MG63 (cell line): ENCODE measurements around the gene CCDC185. TPM values are rescaled to one million over a fixed set of nuclear protein-coding genes. Genes with fewer than 3 reads are reported as not detected.

Source experiments
- DNase-seq: peaks from one replicate; pipeline ENCODE4 v3.0.0-alpha.2; 2020
- H3K27me3 ChIP-seq: fragments of 250-450 bp; sonication (Bioruptor Pico); 2 replicates; pipeline ENCODE4 v1.5.1; 2020; ENCODE audit warnings: mild to moderate bottlenecking, moderate library complexity
- H3K36me3 ChIP-seq: fragments of 250-450 bp; sonication (Bioruptor Pico); 2 replicates; pipeline ENCODE4 v1.5.1; 2020; ENCODE audit warnings: mild to moderate bottlenecking, moderate library complexity
- H3K4me3 ChIP-seq: fragments of 250-450 bp; sonication (Bioruptor Pico); 2 replicates; pipeline ENCODE4 v1.5.1; 2020; ENCODE audit warnings: mild to moderate bottlenecking, moderate library complexity
- H3K9me3 ChIP-seq: fragments of 250-450 bp; sonication (Bioruptor Pico); 2 replicates; pipeline ENCODE4 v1.5.1; 2020; ENCODE audit warnings: mild to moderate bottlenecking, moderate library complexity
- total RNA-seq: library from RNA; depleted of rRNA; stranded (reverse); fragments of >200 nt; shearing (Covaris generic); gene quantifications from 2 replicates; pipeline ENCODE4 v1.2.3, GENCODE V29; 2014; ENCODE audit warnings: low replicate concordance; rRNA removed

The CCDC185 gene
- 0.47 TPM in 1 of 2 replicates, not detected in the other for total RNA-seq

GRCh38 chr1:223393275-223394214 is at the start of gene CCDC185:
TSS of gene CCDC185 (plus strand) at chr1:223393415. CDS start at chr1:223393476, 61 bp downstream.
- DNase-seq, result peak; percentile 65
- H3K9me3 ChIP-seq, result no peaks in the 10 kb centered on the region
- peak within 1 kb of the TSS; percentile 35 for H3K4me3 ChIP-seq
- H3K36me3 ChIP-seq, result no peaks in the 10 kb centered on the region
- H3K27me3 ChIP-seq, result no peaks in the 10 kb centered on the region

GRCh38 chr1:223343692-223344091 is 49.5 kb upstream of the CCDC185 start:
- Histone ChIP-seq H3K36me3 (no peaks in the 10 kb centered on the region), H3K4me3 (no peak overlapping the region), H3K9me3 (no peaks in the 10 kb centered on the region), H3K27me3 (no peaks in the 10 kb centered on the region)
- DNase-seq, result no peak

GRCh38 chr1:223344491-223344890 is 48.7 kb upstream of the CCDC185 start:
- H3K27me3 ChIP-seq, result no peaks in the 10 kb centered on the region
- H3K4me3 ChIP-seq, result no peak overlapping the region
- no peaks in the 10 kb centered on the region for H3K9me3 ChIP-seq
- H3K36me3 ChIP-seq, result no peaks in the 10 kb centered on the region
- no peak for DNase-seq

GRCh38 chr1:223345720-223346119 is 47.5 kb upstream of the CCDC185 start:
- H3K4me3 ChIP-seq, result no peak overlapping the region
- no peak for DNase-seq
- no peaks in the 10 kb centered on the region for H3K9me3 ChIP-seq
- no peaks in the 10 kb centered on the region for H3K27me3 ChIP-seq
- H3K36me3 ChIP-seq, result no peaks in the 10 kb centered on the region

GRCh38 chr1:223346311-223346710 is 46.9 kb upstream of the CCDC185 start:
- Histone ChIP-seq H3K36me3 (no peaks in the 10 kb centered on the region), H3K9me3 (no peaks in the 10 kb centered on the region), H3K4me3 (no peak overlapping the region), H3K27me3 (no peaks in the 10 kb centered on the region)
- DNase-seq, result no peak

- Histone ChIP-seq H3K4me3 (no peak overlapping the region), H3K36me3 (no peaks in the 10 kb centered on the region), H3K9me3 (no peaks in the 10 kb centered on the region), H3K27me3 (no peaks in the 10 kb centered on the region; the same call in none of the 2 replicates)
- DNase-seq, result no peak
Observed at GRCh38 chr1:223347583-223347982, 45.6 kb upstream of the CCDC185 start.

- H3K9me3 ChIP-seq, result no peaks in the 10 kb centered on the region
- H3K36me3 ChIP-seq, result no peaks in the 10 kb centered on the region
- no peak overlapping the region for H3K4me3 ChIP-seq
- no peak for DNase-seq
- H3K27me3 ChIP-seq, result peaks cover 7% of the 10 kb centered on the region
Observed at GRCh38 chr1:223348439-223348838, 44.8 kb upstream of the CCDC185 start.

- DNase-seq, result no peak
- Histone ChIP-seq H3K4me3 (no peak overlapping the region), H3K36me3 (no peaks in the 10 kb centered on the region)
Observed at GRCh38 chr1:223349241-223349640, 44.0 kb upstream of the CCDC185 start.

GRCh38 chr1:223350361-223350908 is 42.8 kb upstream of the CCDC185 start:
- Histone ChIP-seq H3K9me3 (no peaks in the 10 kb centered on the region), H3K27me3 (peaks cover 9% of the 10 kb centered on the region), H3K36me3 (no peaks in the 10 kb centered on the region), H3K4me3 (no peak overlapping the region)
- no peak for DNase-seq

More at GRCh38 chr1:223349241-223349640, 44.0 kb upstream of the CCDC185 start:
- H3K27me3 ChIP-seq, result peaks cover 7% of the 10 kb centered on the region
- no peaks in the 10 kb centered on the region for H3K9me3 ChIP-seq

GRCh38 chr1:223352944-223353343 is 40.3 kb upstream of the CCDC185 start:
- Histone ChIP-seq H3K36me3 (no peaks in the 10 kb centered on the region), H3K4me3 (no peak overlapping the region), H3K9me3 (no peaks in the 10 kb centered on the region), H3K27me3 (peaks cover 9% of the 10 kb centered on the region)
- no peak for DNase-seq

- H3K27me3 ChIP-seq, result peaks cover 9% of the 10 kb centered on the region
- H3K4me3 ChIP-seq, result no peak overlapping the region
- H3K9me3 ChIP-seq, result no peaks in the 10 kb centered on the region
- no peak for DNase-seq
- H3K36me3 ChIP-seq, result no peaks in the 10 kb centered on the region
Observed at GRCh38 chr1:223353939-223354338, 39.3 kb upstream of the CCDC185 start.

GRCh38 chr1:223355699-223356098 is 37.5 kb upstream of the CCDC185 start:
- no peaks in the 10 kb centered on the region for H3K9me3 ChIP-seq
- DNase-seq, result no peak
- H3K4me3 ChIP-seq, result no peak overlapping the region
- H3K36me3 ChIP-seq, result no peaks in the 10 kb centered on the region
- H3K27me3 ChIP-seq, result peaks cover 15% of the 10 kb centered on the region

- Histone ChIP-seq H3K27me3 (peaks cover 18% of the 10 kb centered on the region), H3K36me3 (no peaks in the 10 kb centered on the region), H3K4me3 (no peak overlapping the region), H3K9me3 (no peaks in the 10 kb centered on the region)
- DNase-seq, result no peak
Observed at GRCh38 chr1:223358826-223359225, 34.4 kb upstream of the CCDC185 start.

- H3K4me3 ChIP-seq, result peak overlapping the region; percentile 53
- H3K9me3 ChIP-seq, result no peaks in the 10 kb centered on the region
- peaks cover 18% of the 10 kb centered on the region for H3K27me3 ChIP-seq
- peak; percentile 24 for DNase-seq
- no peaks in the 10 kb centered on the region for H3K36me3 ChIP-seq
Observed at GRCh38 chr1:223363057-223363855, 30.0 kb upstream of the CCDC185 start.

- DNase-seq, result peak; percentile 57
- Histone ChIP-seq H3K4me3 (peak within 1 kb of the TSS; percentile 53), H3K36me3 (no peaks in the 10 kb centered on the region), H3K9me3 (no peaks in the 10 kb centered on the region), H3K27me3 (peaks cover 18% of the 10 kb centered on the region)
Observed at GRCh38 chr1:223363856-223364684, 29.1 kb upstream of the CCDC185 start, which contains the start of gene SUSD4. TSS of gene SUSD4 (minus strand) at chr1:223364176. CDS start at chr1:223363425, 751 bp downstream.
